ENCODE data around the gene NEURL1B.
"Not testable (repeated sequence)": the region's sequence is repeated elsewhere in the genome, so short reads cannot be mapped to it uniquely, and the experiment has no call there.

NEURL1B gene

DNA sequence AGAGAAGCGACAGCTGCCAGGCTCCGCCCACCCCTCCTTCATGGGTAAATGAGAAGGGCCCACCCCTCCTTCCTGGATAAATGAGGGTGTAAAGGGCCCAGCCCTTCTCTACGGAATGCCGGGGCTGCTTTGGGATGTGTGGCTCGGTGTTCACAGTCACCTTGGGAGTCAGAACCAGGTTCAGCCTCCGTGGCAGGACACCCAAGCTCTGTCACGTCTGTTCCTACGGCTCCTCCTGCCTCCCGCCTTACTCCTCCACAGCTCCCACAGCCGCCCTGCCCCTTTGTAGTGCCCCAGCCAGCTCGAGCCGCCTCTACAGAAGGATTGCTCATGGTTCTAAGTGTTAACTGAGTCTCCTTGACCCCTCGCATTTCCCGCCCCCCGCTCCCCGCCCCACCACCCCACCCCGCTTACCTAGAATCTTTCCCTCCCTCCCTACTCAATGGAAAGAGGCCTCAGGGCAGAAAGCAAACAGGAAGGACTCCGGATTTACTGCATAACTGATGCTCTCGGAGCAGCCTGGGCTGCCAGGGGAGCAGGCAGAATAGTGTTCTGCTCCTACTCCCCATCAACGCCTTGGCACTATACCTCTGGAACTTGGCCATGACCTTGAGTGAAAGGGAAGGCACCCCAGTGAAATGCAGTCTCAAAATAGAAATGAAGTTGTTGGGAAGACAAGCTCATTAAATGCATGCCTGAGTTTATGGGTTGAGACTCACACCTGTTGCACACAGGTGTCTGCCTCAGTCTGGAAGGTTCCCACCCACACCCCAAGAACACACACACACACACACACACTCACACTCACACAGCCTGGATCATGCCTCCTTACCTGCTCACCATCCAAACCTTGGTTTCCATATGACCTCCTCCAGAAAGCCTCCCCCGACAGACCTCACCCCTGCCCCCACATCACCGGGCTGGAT is 59.6 kb downstream of the NEURL1B start:
- H3K4me1 ChIP-seq (ENCODE audit: control insufficient read depth, insufficient read depth, low read length), result peaks cover 16% of the 10 kb centered on the region
- no peak overlapping the region for H3K9ac ChIP-seq (ENCODE audit: low read length)
- H3K4me3 ChIP-seq (ENCODE audit: low read length), result no peak overlapping the region
- no peaks in the 10 kb centered on the region for H3K36me3 ChIP-seq (ENCODE audit: control insufficient read depth, insufficient read depth, low read length)
- H3K27me3 ChIP-seq (ENCODE audit: control insufficient read depth, insufficient read depth, low read length), result no peaks in the 10 kb centered on the region
- no peak overlapping the region for H3K27ac ChIP-seq (ENCODE audit: low read depth, low read length)

- H3K9ac ChIP-seq (ENCODE audit: low read length), result no peak overlapping the region
- no peaks in the 10 kb centered on the region for H3K27me3 ChIP-seq (ENCODE audit: control insufficient read depth, insufficient read depth, low read length)
- H3K27ac ChIP-seq (ENCODE audit: low read depth, low read length), result no peak overlapping the region
- peaks cover 9% of the 10 kb centered on the region for H3K4me1 ChIP-seq (ENCODE audit: control insufficient read depth, insufficient read depth, low read length)
- no peak overlapping the region for H3K4me3 ChIP-seq (ENCODE audit: low read length)
- no peaks in the 10 kb centered on the region for H3K36me3 ChIP-seq (ENCODE audit: control insufficient read depth, insufficient read depth, low read length)
Measured at GRCh38 chr5:172701291-172701656, 60.2 kb downstream of the NEURL1B start.

DNA sequence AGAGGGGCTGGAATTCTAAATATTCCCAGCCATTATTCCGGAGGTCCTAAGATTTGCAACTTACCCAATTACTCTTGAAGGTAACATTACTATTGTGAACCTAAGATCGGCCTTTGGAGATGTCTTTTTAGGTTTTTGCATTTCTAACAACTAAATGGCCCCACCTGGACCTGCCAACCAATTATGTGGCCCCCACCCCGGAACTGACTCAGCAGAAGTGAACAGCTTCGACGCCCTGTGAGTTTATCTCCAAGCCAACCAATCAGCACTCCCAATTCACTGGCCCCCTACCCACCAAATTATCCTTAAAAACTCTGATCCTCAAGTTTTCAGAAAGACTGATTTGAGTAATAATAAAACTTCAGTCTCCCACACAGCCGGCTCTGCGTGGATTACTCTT is 62.9 kb downstream of the NEURL1B start:
- H3K36me3 ChIP-seq (ENCODE audit: control insufficient read depth, insufficient read depth, low read length), result no peaks in the 10 kb centered on the region
- H3K27me3 ChIP-seq (ENCODE audit: control insufficient read depth, insufficient read depth, low read length), result no peaks in the 10 kb centered on the region
- H3K4me1 ChIP-seq (ENCODE audit: control insufficient read depth, insufficient read depth, low read length), result no peaks in the 10 kb centered on the region
- no peak overlapping the region for H3K27ac ChIP-seq (ENCODE audit: low read depth, low read length)
- H3K9ac ChIP-seq (ENCODE audit: low read length), result no peak overlapping the region
- H3K4me3 ChIP-seq (ENCODE audit: low read length), result no peak overlapping the region

GRCh38 chr5:172705576-172706084 is 64.6 kb downstream of the NEURL1B start:
- Histone ChIP-seq H3K4me1 (ENCODE audit: control insufficient read depth, insufficient read depth, low read length) (no peaks in the 10 kb centered on the region), H3K36me3 (ENCODE audit: control insufficient read depth, insufficient read depth, low read length) (no peaks in the 10 kb centered on the region), H3K27ac (ENCODE audit: low read depth, low read length) (no peak overlapping the region), H3K27me3 (ENCODE audit: control insufficient read depth, insufficient read depth, low read length) (peaks cover 2% of the 10 kb centered on the region), H3K4me3 (ENCODE audit: low read length) (no peak overlapping the region), H3K9ac (ENCODE audit: low read length) (no peak overlapping the region)

GRCh38 chr5:172706796-172707195 is 65.7 kb downstream of the NEURL1B start:
- Histone ChIP-seq H3K4me3 (ENCODE audit: low read length) (no peak overlapping the region), H3K27me3 (ENCODE audit: control insufficient read depth, insufficient read depth, low read length) (peaks cover 2% of the 10 kb centered on the region), H3K9ac (ENCODE audit: low read length) (no peak overlapping the region), H3K27ac (ENCODE audit: low read depth, low read length) (no peak overlapping the region), H3K36me3 (ENCODE audit: control insufficient read depth, insufficient read depth, low read length) (no peaks in the 10 kb centered on the region), H3K4me1 (ENCODE audit: control insufficient read depth, insufficient read depth, low read length) (no peaks in the 10 kb centered on the region)

GRCh38 chr5:172707285-172708182 is 66.5 kb downstream of the NEURL1B start:
- no peaks in the 10 kb centered on the region for H3K36me3 ChIP-seq (ENCODE audit: control insufficient read depth, insufficient read depth, low read length)
- no peaks in the 10 kb centered on the region for H3K4me1 ChIP-seq (ENCODE audit: control insufficient read depth, insufficient read depth, low read length)
- no peak overlapping the region for H3K4me3 ChIP-seq (ENCODE audit: low read length)
- no peak overlapping the region for H3K27ac ChIP-seq (ENCODE audit: low read depth, low read length)
- H3K9ac ChIP-seq (ENCODE audit: low read length), result no peak overlapping the region
- H3K27me3 ChIP-seq (ENCODE audit: control insufficient read depth, insufficient read depth, low read length), result peaks cover 2% of the 10 kb centered on the region

GRCh38 chr5:172708183-172708505 is 67.1 kb downstream of the NEURL1B start:
- Histone ChIP-seq H3K9ac (ENCODE audit: low read length) (no peak overlapping the region), H3K27me3 (ENCODE audit: control insufficient read depth, insufficient read depth, low read length) (peaks cover 2% of the 10 kb centered on the region), H3K4me1 (ENCODE audit: control insufficient read depth, insufficient read depth, low read length) (peaks cover 1% of the 10 kb centered on the region), H3K4me3 (ENCODE audit: low read length) (no peak overlapping the region), H3K36me3 (ENCODE audit: control insufficient read depth, insufficient read depth, low read length) (no peaks in the 10 kb centered on the region), H3K27ac (ENCODE audit: low read depth, low read length) (no peak overlapping the region)

- Histone ChIP-seq H3K4me3 (ENCODE audit: low read length) (no peak overlapping the region), H3K36me3 (ENCODE audit: control insufficient read depth, insufficient read depth, low read length) (no peaks in the 10 kb centered on the region), H3K27ac (ENCODE audit: low read depth, low read length) (no peak overlapping the region), H3K9ac (ENCODE audit: low read length) (no peak overlapping the region), H3K4me1 (ENCODE audit: control insufficient read depth, insufficient read depth, low read length) (peaks cover 5% of the 10 kb centered on the region), H3K27me3 (ENCODE audit: control insufficient read depth, insufficient read depth, low read length) (peaks cover 2% of the 10 kb centered on the region)
Measured at GRCh38 chr5:172710676-172711075, 69.6 kb downstream of the NEURL1B start.

GRCh38 chr5:172711321-172711861 is 70.3 kb downstream of the NEURL1B start:
- not testable (repeated sequence) for H3K27me3 ChIP-seq (ENCODE audit: control insufficient read depth, insufficient read depth, low read length); H3K9ac ChIP-seq (ENCODE audit: low read length); H3K4me3 ChIP-seq (ENCODE audit: low read length); H3K4me1 ChIP-seq (ENCODE audit: control insufficient read depth, insufficient read depth, low read length); H3K27ac ChIP-seq (ENCODE audit: low read depth, low read length); H3K36me3 ChIP-seq (ENCODE audit: control insufficient read depth, insufficient read depth, low read length)

DNA sequence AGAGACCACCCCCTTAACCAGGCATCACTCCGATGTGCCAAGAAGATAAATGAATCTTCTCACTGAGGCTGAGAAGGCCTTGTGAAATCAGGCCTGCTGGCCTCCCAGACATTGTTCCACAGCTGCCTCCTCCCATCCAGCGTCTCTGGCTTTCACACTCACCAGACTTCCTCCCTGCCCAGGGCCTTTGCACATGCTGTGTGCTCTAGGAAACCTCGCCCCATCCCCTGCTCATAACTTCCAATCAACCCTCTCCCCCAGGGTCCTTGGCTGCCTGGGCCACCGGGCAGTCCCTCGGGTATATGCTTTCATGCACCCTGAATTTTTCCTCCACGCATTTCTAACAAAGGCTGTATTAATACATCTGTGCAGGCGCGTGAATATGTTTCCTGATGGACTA is 71.5 kb downstream of the NEURL1B start:
- no peak overlapping the region for H3K27ac ChIP-seq (ENCODE audit: low read depth, low read length)
- no peak overlapping the region for H3K9ac ChIP-seq (ENCODE audit: low read length)
- H3K36me3 ChIP-seq (ENCODE audit: control insufficient read depth, insufficient read depth, low read length), result no peaks in the 10 kb centered on the region
- no peak overlapping the region for H3K4me3 ChIP-seq (ENCODE audit: low read length)
- peaks cover 2% of the 10 kb centered on the region for H3K27me3 ChIP-seq (ENCODE audit: control insufficient read depth, insufficient read depth, low read length)
- H3K4me1 ChIP-seq (ENCODE audit: control insufficient read depth, insufficient read depth, low read length), result peaks cover 5% of the 10 kb centered on the region

GRCh38 chr5:172713113-172713808 is 72.2 kb downstream of the NEURL1B start:
- peaks cover 5% of the 10 kb centered on the region for H3K4me1 ChIP-seq (ENCODE audit: control insufficient read depth, insufficient read depth, low read length)
- H3K27me3 ChIP-seq (ENCODE audit: control insufficient read depth, insufficient read depth, low read length), result peaks cover 2% of the 10 kb centered on the region
- H3K27ac ChIP-seq (ENCODE audit: low read depth, low read length), result no peak overlapping the region
- no peaks in the 10 kb centered on the region for H3K36me3 ChIP-seq (ENCODE audit: control insufficient read depth, insufficient read depth, low read length)
- no peak overlapping the region for H3K9ac ChIP-seq (ENCODE audit: low read length)
- H3K4me3 ChIP-seq (ENCODE audit: low read length), result no peak overlapping the region
